NCI-H345 treated with DMSO at 0.1 percent for 48 hours (cell line): ENCODE results near the gene MID1IP1.

Source experiments
- DNase-seq: peaks from one replicate; lab custom pipeline; 2025; ENCODE audit not compliant: unreplicated experiment; lab: John Stamatoyannopoulos, UW

The MID1IP1 gene

DNA sequence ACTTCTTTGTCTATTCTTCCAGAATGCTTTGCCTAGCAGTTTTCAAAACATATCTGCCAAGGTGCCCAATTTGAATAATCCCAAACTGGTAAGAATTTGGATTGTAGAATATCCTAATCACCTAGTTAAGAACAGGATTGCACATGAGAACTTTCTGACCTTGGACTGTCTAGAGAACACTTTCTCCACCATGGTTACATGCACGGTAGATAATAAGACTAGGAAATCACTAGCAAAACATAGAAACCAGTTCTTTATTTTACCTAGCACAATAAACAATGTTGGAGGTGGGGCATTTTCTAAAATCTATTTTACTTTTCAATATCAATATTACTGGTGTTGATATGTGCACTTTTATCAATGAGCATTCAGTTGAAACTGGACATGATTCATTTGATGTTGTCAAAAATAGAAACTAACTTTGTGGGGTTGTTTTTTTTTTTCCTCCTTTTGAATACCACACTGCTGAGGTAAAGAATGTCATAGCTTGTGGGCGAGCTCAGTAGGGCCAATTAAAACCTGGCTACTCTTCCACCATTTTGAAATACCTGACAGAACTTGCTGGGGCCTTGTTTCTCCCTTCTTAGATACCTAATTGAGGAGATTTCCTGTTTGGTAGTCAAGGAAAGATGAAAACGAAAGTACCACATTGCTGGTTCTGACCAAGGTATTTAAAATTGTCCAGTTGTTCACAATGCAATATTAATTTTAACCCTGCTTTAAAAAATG, 10.4 kb downstream of the MID1IP1 start:
- no peak for DNase-seq

DNA sequence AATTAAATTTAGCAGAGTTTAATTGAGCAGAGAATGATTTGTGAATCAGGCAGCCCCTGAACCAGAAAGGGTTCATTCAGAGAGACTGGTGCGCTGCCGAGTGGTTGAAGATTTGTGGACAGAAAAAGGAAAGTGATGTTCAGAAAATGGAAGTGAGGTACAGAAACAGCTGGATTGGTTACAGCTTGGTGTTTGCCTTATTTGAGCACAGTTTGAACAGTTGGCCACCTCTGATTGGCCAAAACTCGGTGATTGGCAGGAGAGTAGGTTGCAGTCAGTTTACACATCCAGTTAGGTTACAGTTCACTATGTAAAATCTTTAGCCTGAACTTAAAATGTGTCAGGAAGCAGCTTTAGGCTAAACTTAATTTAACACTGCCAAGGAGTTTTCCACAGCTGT, 14.9 kb downstream of the MID1IP1 start:
- no peak for DNase-seq

DNA sequence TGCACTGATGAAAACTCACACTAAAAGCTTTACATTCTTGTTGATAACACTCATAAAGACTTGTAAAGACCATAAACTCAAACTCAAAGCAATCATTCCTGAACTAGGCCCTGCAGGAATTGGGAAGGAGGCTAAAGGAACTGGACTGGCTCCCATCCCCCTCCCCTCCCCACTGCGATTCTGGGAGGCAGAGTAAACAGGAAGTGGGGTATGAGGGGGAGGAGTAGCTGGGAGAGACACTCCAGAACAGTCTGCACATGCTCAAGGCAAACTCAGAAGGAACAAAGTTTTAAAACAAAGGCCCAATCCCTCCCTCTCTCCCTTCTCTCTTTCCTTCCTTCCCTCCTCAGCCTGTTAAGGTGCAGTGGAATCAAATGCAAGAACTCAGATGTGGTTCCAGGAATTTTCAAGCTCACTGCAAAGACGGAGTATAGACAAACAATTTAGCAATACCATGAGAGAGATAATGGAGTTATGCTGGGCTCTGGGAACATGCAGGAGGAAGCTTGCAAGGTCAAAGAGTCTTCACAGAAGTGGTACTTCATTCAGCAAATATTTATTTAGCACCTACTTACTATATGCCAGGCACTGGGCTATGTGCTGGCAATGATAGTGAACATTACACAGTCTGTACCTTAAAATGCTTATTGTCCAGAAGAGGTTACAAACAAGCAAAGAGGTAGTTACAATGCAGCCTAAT, 15.9 kb downstream of the MID1IP1 start:
- DNase-seq, result no peak

DNA sequence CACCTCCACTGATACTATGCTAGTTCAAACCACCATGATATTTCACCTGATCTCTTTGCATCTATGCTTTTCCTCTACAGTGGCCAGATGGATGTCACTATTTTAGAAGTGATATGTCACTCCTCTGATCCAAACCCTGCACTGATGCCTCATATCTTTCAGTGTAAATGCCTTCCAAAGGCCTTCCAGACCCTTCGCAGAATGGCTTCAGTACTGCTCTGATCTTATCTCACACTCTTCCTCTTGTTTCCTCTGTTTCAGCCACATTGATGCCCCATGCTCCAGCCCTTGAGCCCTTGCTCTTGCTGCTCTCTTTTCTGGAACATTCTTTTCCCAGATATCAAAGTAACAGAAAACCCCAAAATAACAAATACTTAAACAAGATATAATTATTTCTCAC, 17.9 kb downstream of the MID1IP1 start:
- no peak for DNase-seq

DNA sequence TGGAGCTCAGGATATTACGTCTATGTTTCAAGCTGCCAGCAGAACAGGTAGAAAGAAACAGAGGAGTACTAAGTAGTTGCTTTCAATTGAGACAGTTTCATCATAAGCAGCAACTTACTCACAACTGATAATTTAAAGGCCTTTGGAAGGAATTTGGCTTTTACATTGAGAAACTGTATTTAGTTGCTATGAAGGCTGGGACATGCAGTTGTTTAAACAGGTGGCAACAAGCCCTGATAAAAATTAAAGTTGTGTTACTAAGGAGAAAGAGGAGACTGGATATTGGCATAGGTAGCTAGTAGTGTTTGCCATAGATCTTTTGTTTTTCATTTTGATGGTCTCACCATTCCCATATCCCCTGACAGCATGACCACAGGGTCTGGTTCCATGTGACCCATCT, 18.4 kb downstream of the MID1IP1 start:
- no peak for DNase-seq

DNA sequence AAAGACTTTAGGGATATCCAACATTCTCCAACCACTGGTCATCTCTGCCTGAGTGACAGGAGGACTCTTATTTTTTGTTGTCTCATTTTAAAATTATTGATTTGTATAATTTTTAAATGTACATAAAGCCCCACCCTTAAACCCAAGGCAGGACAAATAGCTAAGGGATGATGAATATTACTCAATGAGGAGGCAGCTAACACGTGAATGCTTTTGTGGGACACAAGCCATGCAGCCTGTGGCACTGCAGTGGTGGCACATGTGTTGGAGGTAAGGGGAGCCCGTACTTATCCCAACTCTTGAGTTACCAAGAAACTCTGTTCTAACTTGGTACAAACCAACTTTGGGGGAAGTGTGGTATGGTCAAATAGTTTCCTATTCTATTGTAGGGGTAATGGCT, 19.5 kb downstream of the MID1IP1 start:
- DNase-seq, result no peak

DNA sequence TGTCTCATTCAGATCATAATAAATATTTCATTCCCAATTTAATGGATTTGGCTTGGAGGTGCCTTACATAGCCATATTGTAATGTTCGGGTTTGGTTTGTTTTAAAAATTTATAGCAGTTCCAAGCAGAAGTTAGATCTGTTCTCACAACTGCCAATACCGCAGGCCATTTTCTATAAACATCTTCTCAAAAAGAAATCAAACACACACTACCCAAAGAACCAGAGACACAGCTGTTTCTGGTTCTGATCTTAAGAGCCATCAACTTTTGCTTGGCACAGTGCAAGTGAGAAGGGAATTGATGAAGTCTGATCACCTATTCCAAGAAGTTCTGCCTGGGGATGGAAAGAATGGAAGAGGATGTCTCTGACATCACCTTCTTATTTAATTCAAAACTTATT, 22.9 kb downstream of the MID1IP1 start:
- no peak for DNase-seq

DNA sequence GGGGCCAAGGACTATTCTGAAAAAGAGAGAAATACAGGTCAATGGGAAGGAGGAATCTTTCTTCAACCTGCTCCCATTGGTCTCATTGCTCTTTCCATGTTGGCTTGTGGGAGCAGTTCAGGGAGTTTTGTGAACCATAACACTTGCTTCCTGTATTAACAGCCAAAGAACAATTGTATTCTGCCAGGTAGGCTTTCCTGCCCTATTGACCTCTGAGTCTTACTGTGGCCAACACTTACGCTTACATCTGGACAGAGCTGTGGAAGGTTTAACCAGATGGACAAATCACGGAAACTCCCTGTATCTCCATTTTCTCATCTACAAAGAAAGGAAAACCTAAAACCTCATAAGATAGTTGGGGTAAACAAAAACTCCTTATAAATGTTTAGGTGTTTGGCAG, 30.7 kb downstream of the MID1IP1 start:
- DNase-seq, result no peak

DNA sequence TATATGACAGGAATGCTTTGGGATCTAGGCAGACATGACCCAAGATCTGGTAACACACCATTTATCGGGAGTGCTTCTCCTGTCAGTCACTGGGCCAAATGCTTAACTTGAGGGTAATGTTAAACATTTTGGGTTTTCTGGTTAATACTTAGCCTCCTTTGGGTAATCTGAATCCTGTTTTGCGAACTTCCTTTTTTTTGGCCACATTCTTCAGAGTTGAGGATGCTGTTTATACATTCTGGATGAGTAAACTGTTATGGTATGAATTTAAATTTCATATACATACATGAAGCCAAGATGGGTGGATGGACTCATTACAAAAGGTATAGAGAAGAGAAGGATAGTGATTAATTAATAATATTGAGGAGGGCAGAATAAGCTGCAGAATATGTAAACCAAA, 36.1 kb downstream of the MID1IP1 start:
- DNase-seq, result no peak

DNA sequence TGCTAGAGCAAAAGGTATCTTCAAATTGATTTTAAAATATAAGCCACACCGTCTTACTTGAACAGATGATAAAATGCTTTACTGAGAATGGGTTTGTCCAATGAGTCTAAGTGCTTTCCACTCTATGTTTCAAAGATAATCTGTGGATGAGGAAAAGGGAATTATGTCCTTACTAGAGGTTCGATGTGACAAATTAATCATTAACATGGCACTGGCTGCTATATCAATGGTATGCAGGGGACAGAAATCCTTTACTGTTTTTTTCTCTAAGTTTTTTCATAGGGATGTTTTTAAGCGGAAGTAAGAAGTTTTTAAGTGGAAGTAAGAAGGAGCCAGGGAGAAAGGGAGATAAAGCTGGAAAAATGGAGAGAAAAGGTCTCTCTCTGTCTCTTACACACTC, 38.0 kb downstream of the MID1IP1 start:
- no peak for DNase-seq

DNA sequence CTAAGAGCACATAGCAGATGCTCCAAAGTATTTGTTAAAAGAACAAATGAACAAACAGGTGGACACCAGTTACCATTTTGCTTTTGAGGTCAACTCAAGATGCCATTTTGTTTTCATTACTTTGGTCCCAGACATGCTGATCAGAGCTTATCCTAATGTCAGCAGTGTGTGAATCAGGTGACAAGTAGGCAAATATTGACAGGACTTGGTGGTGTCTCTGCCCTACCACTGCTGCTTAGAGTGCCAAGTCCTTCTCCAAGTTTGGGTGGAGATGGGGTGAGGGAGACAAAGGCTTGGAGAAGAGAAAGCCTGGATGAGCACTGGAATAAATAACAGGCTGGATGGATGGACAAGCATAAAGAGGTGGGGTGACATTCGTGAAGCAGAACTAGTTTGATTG, 38.7 kb downstream of the MID1IP1 start:
- no peak for DNase-seq

DNA sequence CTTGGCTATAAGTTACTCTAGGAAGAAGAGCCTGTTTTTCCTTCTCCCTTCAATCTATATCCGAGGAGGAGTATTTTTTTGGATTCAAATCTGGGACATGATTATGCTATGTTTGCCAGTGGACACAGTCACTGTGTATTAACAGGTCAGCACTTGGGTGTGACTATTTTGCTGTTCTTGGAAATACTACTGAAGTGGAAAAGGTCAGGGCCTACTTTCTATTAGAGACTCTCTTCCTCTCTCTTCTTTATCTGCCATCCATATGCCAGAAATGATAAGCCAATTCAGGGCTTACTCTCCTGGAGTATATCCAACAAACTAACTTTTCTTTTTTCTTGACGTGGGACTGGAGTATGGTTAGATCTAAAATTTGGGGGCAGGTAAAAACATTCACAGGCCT, 40.5 kb downstream of the MID1IP1 start:
- no peak for DNase-seq

DNA sequence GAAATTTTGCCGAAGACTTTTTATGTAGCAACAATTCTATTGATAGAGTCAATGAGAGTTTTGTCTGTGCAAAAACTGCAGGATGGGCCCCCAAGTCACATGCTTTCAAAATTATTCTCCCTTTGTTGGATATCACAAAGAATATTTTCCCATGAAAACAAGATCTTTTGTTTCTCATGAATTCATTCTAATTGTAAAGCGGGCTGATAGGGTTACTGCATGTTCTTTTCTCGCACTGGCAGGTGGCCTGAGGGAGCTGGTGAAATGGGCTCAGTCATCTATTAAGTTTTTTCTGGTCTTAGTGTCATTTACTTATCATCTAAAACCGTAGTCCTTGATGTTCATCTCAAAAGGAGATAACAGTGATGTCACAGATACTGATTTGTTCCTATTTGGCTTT, 44.2 kb downstream of the MID1IP1 start:
- DNase-seq, result no peak

DNA sequence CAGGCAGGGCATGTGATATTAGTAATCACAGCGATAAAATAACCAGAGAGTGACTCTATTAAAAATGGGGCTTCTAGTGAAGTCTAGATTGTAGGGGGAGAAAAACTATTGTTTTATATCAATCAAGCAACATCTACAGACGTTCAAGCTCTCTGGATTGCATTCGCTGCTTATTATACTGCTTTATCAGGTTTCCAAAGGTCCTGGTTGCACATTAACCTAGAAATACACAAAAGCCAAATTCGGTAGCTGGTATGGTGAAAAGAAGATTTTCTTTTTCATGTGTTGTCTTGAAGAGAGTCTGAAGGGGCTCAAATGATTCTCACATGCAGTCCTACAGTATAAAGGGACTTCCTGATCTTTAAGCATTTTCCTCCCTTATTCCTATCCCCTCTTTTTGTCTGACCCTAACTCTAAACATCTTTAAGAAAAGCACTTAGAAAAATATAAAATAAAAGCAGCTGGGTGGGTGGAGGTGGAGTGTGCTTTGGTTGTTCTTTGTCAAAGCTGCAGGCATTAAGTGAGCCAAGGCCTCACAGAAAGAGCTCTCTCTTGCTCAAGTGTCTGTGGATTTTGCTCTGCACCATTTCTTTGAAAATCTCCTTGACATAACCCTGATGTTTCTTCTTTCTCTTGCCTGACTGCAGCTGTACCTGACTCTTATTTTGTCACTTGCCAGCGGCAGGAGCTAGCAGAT, 46.1 kb downstream of the MID1IP1 start:
- DNase-seq, result no peak

DNA sequence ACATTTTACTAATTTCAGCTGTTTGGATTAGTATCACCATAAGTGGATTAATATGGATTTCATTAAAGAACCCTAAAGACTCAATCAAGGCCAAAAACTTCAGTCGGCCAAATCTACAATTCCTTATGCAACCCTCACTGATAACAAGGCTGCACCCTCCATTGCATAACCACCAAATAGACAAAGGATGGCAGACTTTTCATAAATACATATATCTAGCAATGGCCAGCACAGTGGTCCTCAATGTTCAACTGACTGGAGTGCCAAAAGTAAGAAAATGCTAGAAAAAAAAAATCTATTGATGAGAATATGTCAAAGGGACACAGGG, 46.6 kb downstream of the MID1IP1 start:
- no peak for DNase-seq

DNA sequence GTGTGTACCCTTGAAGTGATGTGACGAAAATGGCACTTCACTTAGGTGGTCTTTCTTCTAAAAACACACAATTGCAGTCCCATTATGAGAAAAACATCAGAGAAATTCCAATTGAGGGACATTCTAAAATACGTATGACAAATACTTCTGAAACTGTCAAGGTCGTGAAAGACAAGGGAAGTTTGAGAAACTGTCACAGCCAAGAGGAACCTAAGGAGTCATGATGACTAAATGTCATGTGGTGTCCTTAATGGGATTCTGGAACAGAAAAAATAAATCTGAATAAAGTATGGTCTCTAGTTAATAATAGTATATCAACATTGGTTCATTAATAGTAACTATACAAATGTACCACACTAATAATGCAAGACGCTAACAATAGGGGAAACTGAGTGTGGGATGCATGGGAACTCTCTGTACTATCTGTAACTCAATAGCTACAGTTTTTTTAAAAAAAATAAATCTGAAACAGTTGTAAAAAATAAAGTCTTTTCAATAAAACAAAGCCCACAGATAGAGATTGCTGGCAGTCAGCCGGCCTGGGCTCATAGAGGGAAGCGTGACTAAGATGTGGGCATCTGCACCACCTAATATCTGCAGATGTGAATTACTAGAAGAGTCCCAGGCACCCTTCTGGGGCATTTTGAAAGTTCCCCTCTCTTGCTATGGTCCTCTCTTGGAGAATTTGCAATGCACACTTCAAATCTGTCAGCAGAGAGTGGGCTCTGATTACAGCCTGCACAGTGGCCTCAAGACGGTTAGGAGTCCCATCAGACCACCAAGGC, 47.6 kb downstream of the MID1IP1 start:
- DNase-seq, result no peak

DNA sequence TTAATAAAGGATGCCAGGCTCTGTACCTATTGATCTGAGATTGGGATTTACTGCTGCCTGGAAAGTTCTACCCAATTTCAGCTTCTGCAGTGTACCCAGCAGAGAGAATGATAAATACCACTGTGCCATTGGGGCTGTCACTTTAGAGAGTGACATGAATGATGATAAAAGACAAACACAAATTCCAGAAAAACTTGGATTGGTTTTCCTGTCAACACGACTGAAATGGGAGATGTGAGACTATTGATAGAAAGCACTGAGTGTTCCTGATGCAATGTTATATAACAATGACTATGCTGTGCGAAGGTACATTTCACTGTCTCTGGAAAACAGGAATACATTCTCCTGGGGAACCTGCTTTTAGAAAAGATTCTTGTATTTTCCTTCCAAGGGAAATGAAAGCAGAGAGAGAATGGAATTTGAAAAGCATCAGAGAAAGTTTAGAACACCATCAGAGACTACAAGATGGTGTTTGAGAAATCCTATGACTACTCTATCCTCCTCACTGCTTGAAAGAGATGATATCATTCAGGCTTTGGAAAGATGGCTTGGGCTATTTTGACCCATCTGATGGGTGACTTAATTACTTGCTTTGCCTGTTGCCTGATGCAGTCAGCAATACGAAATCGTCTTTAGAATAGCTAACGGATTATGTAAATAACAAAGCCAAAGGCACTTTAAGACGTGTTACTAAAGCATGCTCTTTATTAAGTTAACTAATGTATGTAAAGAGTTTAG, 49.7 kb downstream of the MID1IP1 start:
- DNase-seq, result no peak

DNA sequence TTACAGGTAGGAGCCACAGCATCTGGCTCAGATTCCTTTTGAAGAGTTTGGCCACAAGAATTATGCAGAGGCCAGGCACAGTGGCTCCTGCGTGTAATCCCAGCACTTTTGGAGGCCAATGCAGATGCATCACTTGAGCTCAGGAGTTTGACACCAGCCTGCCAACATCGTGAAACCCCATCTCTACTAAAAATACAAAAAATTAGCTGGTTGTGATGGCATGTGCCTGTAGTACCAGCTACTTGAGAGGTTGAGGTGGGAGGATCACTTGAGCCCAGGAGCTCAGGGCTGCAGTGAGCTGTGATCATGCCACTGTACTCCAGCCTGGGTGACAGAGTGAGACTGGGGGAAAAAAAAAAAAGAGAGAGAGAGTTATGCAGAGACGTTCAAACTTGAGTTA, 53.0 kb downstream of the MID1IP1 start:
- DNase-seq, result no peak
